RWPE2 (cell line): ENCODE measurements around the gene GPR42.

Source experiments
- ATAC-seq: fragments of 200-7000 bp; cut with Tn5 transposase; 3 replicates; pipeline ENCODE4 v1.9.1; 2021; ENCODE audit warnings: low read depth
- DNase-seq: peaks from one replicate; pipeline ENCODE4 v3.0.0-alpha.2; 2020; ENCODE audit warnings: low spot score
- H3K27ac ChIP-seq: fragments of 450-650 bp; 2 replicates; pipeline ENCODE4 v1.5.1; 2017; ENCODE audit warnings: mild to moderate bottlenecking; ENCODE audit not compliant: poor library complexity, severe bottlenecking
- H3K27me3 ChIP-seq: fragments of 250-450 bp; sonication (Bioruptor Pico); 2 replicates; pipeline ENCODE4 v1.5.1; 2021; ENCODE audit warnings: mild to moderate bottlenecking, moderate library complexity; ENCODE audit not compliant: insufficient read depth, poor library complexity, severe bottlenecking
- H3K36me3 ChIP-seq: fragments of 250-450 bp; sonication (Bioruptor Pico); 2 replicates; pipeline ENCODE4 v1.5.1; 2020; ENCODE audit warnings: low read depth, mild to moderate bottlenecking, moderate library complexity
- H3K4me1 ChIP-seq: fragments of 250-450 bp; sonication (Bioruptor Pico); 2 replicates; pipeline ENCODE4 v1.5.1; 2021; ENCODE audit warnings: mild to moderate bottlenecking, moderate library complexity; ENCODE audit not compliant: insufficient read depth, poor library complexity, severe bottlenecking
- H3K4me3 ChIP-seq: fragments of 250-450 bp; sonication (Bioruptor Pico); 2 replicates; pipeline ENCODE4 v1.5.1; 2021; ENCODE audit warnings: mild to moderate bottlenecking, moderate library complexity; ENCODE audit not compliant: severe bottlenecking
- H3K9me3 ChIP-seq: fragments of 250-450 bp; sonication (Bioruptor Pico); 2 replicates; pipeline ENCODE4 v1.5.1; 2021; ENCODE audit warnings: mild to moderate bottlenecking, moderate library complexity; ENCODE audit not compliant: severe bottlenecking
- CTCF ChIP-seq: fragments of 450-650 bp; IDR thresholded peaks from one replicate; pipeline ENCODE4 v1.5.1; 2017; ENCODE audit warnings: mild to moderate bottlenecking, moderate library complexity; ENCODE audit not compliant: poor library complexity, severe bottlenecking

GPR42 gene

GRCh38 chr19:35336166-35336955 lies 34.5 kb upstream of the GPR42 start:
- Histone ChIP-seq H3K4me3 (no peak overlapping the region), H3K27me3 (no peaks in the 10 kb centered on the region), H3K4me1 (no peaks in the 10 kb centered on the region), H3K27ac (no peak overlapping the region), H3K9me3 (no peaks in the 10 kb centered on the region), H3K36me3 (no peaks in the 10 kb centered on the region)
- no peak for TF ChIP-seq CTCF
- no peak for ATAC-seq
- no peak for DNase-seq

- no peak for ATAC-seq
- H3K27me3 ChIP-seq, result no peaks in the 10 kb centered on the region
- no peaks in the 10 kb centered on the region for H3K36me3 ChIP-seq
- H3K4me1 ChIP-seq, result no peaks in the 10 kb centered on the region
- H3K27ac ChIP-seq, result no peak overlapping the region
- DNase-seq, result no peak
- no peak overlapping the region for H3K4me3 ChIP-seq
- H3K9me3 ChIP-seq, result no peaks in the 10 kb centered on the region
- TF ChIP-seq CTCF, result no peak
These were observed 33.5 kb upstream of the GPR42 start for GRCh38 chr19:35337097-35337983.

GRCh38 chr19:35337984-35338296 lies 32.9 kb upstream of the GPR42 start:
- Histone ChIP-seq H3K4me1 (no peaks in the 10 kb centered on the region), H3K36me3 (no peaks in the 10 kb centered on the region)

GRCh38 chr19:35340431-35340830 lies 30.4 kb upstream of the GPR42 start:
- ATAC-seq (no peak), DNase-seq (no peak)
- Histone ChIP-seq H3K36me3 (no peaks in the 10 kb centered on the region), H3K27ac (no peak overlapping the region), H3K4me3 (no peak overlapping the region), H3K27me3 (no peaks in the 10 kb centered on the region), H3K9me3 (no peaks in the 10 kb centered on the region), H3K4me1 (no peaks in the 10 kb centered on the region)
- no peak for TF ChIP-seq CTCF

More at GRCh38 chr19:35337984-35338296, 32.9 kb upstream of the GPR42 start:
- Histone ChIP-seq H3K27ac (no peak overlapping the region), H3K9me3 (no peaks in the 10 kb centered on the region), H3K4me3 (no peak overlapping the region), H3K27me3 (no peaks in the 10 kb centered on the region)
- no peak for TF ChIP-seq CTCF
- DNase-seq, result no peak
- no peak for ATAC-seq
